Natural killer cell (primary cell): Measurements from ENCODE around the gene ZFAND2B. TPM values are rescaled to one million over a fixed set of nuclear protein-coding genes. Genes with fewer than 3 reads are reported as not detected.

Experiments used
- ATAC-seq, 3 donors: fragments of 150-1000 bp in 2 of 3; fragments of 200-7000 bp in 1 of 3; cut with Tn5 transposase; 1 replicate in 1 of 3; 2 replicates in 2 of 3; pipeline ENCODE4 v1.10.0; 2021; ENCODE audit warnings: mild to moderate bottlenecking in 2 of 3, moderate library complexity in 2 of 3
- DNase-seq, 2 donors: peaks; one replicate each; pipeline versions ENCODE4 v3.0.0 to v3.0.0-alpha.2; 2013 to 2021; ENCODE audit warnings: mixed read lengths in 1 of 2
- H3K27ac ChIP-seq: one replicate; pipeline ENCODE4 v1.5.1; 2013; ENCODE audit warnings: mild to moderate bottlenecking, low read length
- H3K27me3 ChIP-seq: one replicate; pipeline ENCODE4 v1.6.1; 2013; ENCODE audit warnings: low read length; ENCODE audit not compliant: control insufficient read depth, insufficient read depth
- H3K36me3 ChIP-seq: one replicate; pipeline ENCODE4 v1.6.1; 2013; ENCODE audit warnings: low read length; ENCODE audit not compliant: control insufficient read depth, insufficient read depth
- H3K4me1 ChIP-seq: one replicate; pipeline ENCODE4 v1.6.1; 2013; ENCODE audit warnings: low read length; ENCODE audit not compliant: control insufficient read depth, insufficient read depth
- H3K4me3 ChIP-seq: one replicate; pipeline ENCODE4 v1.5.1; 2013; ENCODE audit warnings: low read length
- H3K9me3 ChIP-seq: one replicate; pipeline ENCODE4 v1.6.1; 2013; ENCODE audit warnings: low read length; ENCODE audit not compliant: control insufficient read depth, insufficient read depth
- H3K27ac Mint-ChIP-seq, 2 donors: one replicate each; pipeline ENCODE4 v1.8.0; 2022; ENCODE audit warnings: mild to moderate bottlenecking in 2 of 2, mixed read lengths in 2 of 2, moderate library complexity in 1 of 2
- H3K27me3 Mint-ChIP-seq, 2 donors: one replicate each; pipeline ENCODE4 v1.8.0; 2022; ENCODE audit warnings: low read depth in 2 of 2, mixed read lengths in 2 of 2
- H3K36me3 Mint-ChIP-seq: one replicate; pipeline ENCODE4 v1.8.0; 2022; ENCODE audit warnings: mixed read lengths
- H3K4me1 Mint-ChIP-seq, 2 donors: one replicate each; pipeline ENCODE4 v1.8.0; 2022; ENCODE audit warnings: mixed read lengths in 2 of 2
- H3K4me3 Mint-ChIP-seq: one replicate; pipeline ENCODE4 v1.8.0; 2022; ENCODE audit warnings: mild to moderate bottlenecking, moderate library complexity, mixed read lengths
- H3K9me3 Mint-ChIP-seq, 2 donors: one replicate each; pipeline ENCODE4 v1.8.0; 2022; ENCODE audit warnings: mixed read lengths in 2 of 2
- WGBS: methylation state at CpG from one replicate; pipeline ENCODE4 v1.1.7; 2013; ENCODE audit warnings: missing lambda C conversion rate; ENCODE audit not compliant: insufficient coverage; 5-methylcytosine and 5-hydroxymethylcytosine counted together
- intact Hi-C: fragments of 100-400 bp; cut with micrococcal nuclease; formaldehyde crosslinking; loops from one replicate; pipeline ENCODE4 v1.14.2; 2022
- total RNA-seq, 4 donors: library from RNA; stranded (reverse); fragments of 120-200 nt in 1 of 4; gene quantifications; one replicate each; pipeline versions ENCODE4 v1.2.3 to v1.2.4, GENCODE V29; 2013 to 2022
- TF ChIP-seq, protein P1 (sequence below): fragments of 200-600 bp; IDR thresholded peaks from one replicate; pipeline ENCODE4 v1.8.0; 2022; ENCODE audit warnings: antibody characterized with exemption

The ZFAND2B gene
- total RNA-seq, 3 donors from 2014 or later (not counting 1 experiment from before 2014, with no cell fraction given) = 67.6 to 84.0 (median 83.4) TPM

DNA sequence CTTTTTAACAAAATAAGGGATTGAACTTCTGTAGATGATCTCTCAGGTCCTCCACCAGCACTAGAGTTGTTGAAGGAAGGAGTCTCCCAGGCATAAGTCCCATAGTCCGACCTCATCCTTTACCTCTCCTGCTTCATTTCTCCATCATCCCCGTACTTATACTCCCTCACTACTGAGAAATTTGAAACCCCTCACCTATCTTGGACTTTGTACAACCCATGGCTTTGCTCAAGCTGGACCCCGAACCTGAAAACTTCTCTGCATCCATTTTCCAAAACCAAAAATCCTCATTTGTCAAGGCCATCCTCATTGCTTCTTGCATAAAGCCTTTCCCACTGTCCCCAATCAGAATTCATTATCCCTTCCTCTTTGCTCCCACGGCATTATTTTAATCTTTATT, 45.5 kb upstream of the ZFAND2B start:
- H3K4me3 Mint-ChIP-seq = peak overlapping the region; percentile 45
- DNase-seq = no peak
- intact Hi-C loops = loop anchor here (2.0 kb wide), 1 partner anchor 58 kb away; the partner anchor contains the start of gene ABCB6
- Histone ChIP-seq H3K9me3 (no peaks in the 10 kb centered on the region), H3K36me3 (peaks cover 16% of the 10 kb centered on the region), H3K4me3 (peak overlapping the region; percentile 76), H3K27me3 (no peaks in the 10 kb centered on the region), H3K27ac (peak overlapping the region; percentile 80), H3K4me1 (peaks cover 13% of the 10 kb centered on the region)
- TF ChIP-seq, protein P1, sequence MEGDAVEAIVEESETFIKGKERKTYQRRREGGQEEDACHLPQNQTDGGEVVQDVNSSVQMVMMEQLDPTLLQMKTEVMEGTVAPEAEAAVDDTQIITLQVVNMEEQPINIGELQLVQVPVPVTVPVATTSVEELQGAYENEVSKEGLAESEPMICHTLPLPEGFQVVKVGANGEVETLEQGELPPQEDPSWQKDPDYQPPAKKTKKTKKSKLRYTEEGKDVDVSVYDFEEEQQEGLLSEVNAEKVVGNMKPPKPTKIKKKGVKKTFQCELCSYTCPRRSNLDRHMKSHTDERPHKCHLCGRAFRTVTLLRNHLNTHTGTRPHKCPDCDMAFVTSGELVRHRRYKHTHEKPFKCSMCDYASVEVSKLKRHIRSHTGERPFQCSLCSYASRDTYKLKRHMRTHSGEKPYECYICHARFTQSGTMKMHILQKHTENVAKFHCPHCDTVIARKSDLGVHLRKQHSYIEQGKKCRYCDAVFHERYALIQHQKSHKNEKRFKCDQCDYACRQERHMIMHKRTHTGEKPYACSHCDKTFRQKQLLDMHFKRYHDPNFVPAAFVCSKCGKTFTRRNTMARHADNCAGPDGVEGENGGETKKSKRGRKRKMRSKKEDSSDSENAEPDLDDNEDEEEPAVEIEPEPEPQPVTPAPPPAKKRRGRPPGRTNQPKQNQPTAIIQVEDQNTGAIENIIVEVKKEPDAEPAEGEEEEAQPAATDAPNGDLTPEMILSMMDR = no peak
- no peak for ATAC-seq
- H3K9me3 Mint-ChIP-seq = no peaks in the 10 kb centered on the region
- peak overlapping the region; percentile 92 to 94 for H3K27ac Mint-ChIP-seq
- 85% methylated on average over 4 of the region's 4 CpGs for whole genome bisulfite sequencing
- H3K27me3 Mint-ChIP-seq = no peaks in the 10 kb centered on the region
- no peaks in the 10 kb centered on the region for H3K36me3 Mint-ChIP-seq
- peaks cover 16 to 31% of the 10 kb centered on the region in 2 donors for H3K4me1 Mint-ChIP-seq

- Mint-ChIP-seq H3K9me3 (no peaks in the 10 kb centered on the region), H3K4me3 (no peak overlapping the region), H3K27ac (no peak overlapping the region), H3K4me1 (peaks cover 16 to 22% of the 10 kb centered on the region in 2 donors), H3K36me3 (no peaks in the 10 kb centered on the region), H3K27me3 (no peaks in the 10 kb centered on the region)
- 94% methylated on average over 6 of the region's 6 CpGs for WGBS
- intact Hi-C loops = no loop called here
- no peaks in the 10 kb centered on the region for H3K27me3 ChIP-seq
- no peaks in the 10 kb centered on the region for H3K36me3 ChIP-seq
- DNase-seq (no peak), ATAC-seq (no peak)
- H3K4me1 ChIP-seq = peaks cover 13% of the 10 kb centered on the region
- H3K9me3 ChIP-seq = no peaks in the 10 kb centered on the region
- H3K4me3 ChIP-seq = no peak overlapping the region
- TF ChIP-seq, protein P1 = no peak
- H3K27ac ChIP-seq = no peak overlapping the region
These were observed 43.4 kb upstream of the ZFAND2B start for GRCh38 chr2:219163156-219163555.

DNA sequence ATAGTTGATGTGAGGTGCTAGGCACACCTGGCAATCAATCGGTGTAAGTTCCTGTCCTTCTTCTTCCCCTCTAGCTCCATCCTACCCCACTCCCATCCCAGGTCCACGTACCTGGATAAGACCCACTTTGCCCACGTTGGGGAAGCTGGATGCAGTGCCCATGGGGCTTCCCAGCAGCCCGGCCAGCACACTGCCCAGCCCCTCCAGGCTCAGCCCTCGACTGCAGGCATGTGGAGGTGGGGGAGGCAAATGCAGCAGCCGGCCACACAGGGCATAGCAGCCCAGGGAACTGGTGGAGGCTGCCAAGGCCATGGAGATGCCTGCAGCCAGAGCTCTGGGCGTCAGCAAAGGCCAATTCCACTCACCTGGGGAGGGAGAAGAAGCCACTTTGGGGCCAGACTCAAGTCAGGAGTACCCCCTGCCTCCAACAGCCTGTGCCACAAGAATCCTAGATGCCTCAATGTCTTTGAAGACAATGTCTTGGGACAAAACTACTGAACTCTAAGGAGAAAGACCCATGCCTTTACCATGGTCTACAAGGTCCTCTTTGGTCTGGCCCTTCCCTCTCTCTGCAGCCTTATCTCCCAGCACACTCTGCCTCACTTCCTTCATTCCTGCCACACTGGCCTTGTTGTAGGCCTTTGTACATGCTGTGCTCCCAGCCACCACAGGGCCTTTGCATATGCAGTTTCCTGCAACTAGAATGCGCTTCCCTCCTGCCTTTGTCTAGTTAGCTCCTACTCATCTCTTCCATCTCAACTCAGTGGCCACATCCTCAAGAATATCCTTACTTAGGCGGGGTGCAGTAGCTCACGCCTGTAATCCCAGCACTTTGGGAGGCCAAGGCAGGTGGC, 41.3 kb upstream of the ZFAND2B start:
- Mint-ChIP-seq H3K27me3 (no peaks in the 10 kb centered on the region), H3K4me1 (peaks cover 9 to 13% of the 10 kb centered on the region in 2 donors), H3K27ac (no peak overlapping the region), H3K9me3 (no peaks in the 10 kb centered on the region), H3K4me3 (no peak overlapping the region), H3K36me3 (no peaks in the 10 kb centered on the region)
- Histone ChIP-seq H3K27ac (no peak overlapping the region), H3K9me3 (no peaks in the 10 kb centered on the region), H3K4me3 (no peak overlapping the region), H3K4me1 (peaks cover 7% of the 10 kb centered on the region), H3K36me3 (no peaks in the 10 kb centered on the region), H3K27me3 (no peaks in the 10 kb centered on the region)
- TF ChIP-seq, protein P1 = no peak
- no peak for DNase-seq
- intact Hi-C loops = no loop called here
- WGBS = 94% methylated on average over 10 of the region's 10 CpGs
- ATAC-seq = no peak
